H1 (cell line): ENCODE data around the gene KLF9.

Experiments used
- EP300 ChIP-seq, 2 experiments: IDR thresholded peaks; 1 replicate in 1 of 2; 2 replicates in 1 of 2; pipeline ENCODE4 v1.6.1; 2011 to 2012; ENCODE audit warnings: low read depth in 2 of 2, low read length in 2 of 2, mild to moderate bottlenecking in 2 of 2, borderline replicate concordance in 1 of 2, inconsistent platforms in 1 of 2, moderate library complexity in 1 of 2
- FOSL1 ChIP-seq: IDR thresholded peaks from 2 replicates; pipeline ENCODE4 v1.6.1; 2011; ENCODE audit warnings: mild to moderate bottlenecking, low read depth, low read length, moderate library complexity; ENCODE audit not compliant: insufficient read depth
- JUN ChIP-seq: IDR thresholded peaks from 2 replicates; pipeline ENCODE4 v1.6.1; 2011; ENCODE audit warnings: low read depth, mild to moderate bottlenecking, improper control_type of control experiment, low read length
- PHF8 ChIP-seq: fragments of 200-600 bp; sonication (generic); conservative IDR thresholded peaks from 2 replicates; pipeline ENCODE4 v1.7.1; 2012; ENCODE audit warnings: low read depth, mild to moderate bottlenecking, inconsistent platforms, low read length, moderate library complexity
- POLR2A ChIP-seq, 2 experiments: IDR thresholded peaks; 1 replicate in 1 of 2; 2 replicates in 1 of 2; pipeline ENCODE4 v1.6.1; 2011; ENCODE audit warnings: low read depth in 2 of 2, low read length in 2 of 2, mild to moderate bottlenecking in 2 of 2; ENCODE audit errors: control extremely low read depth in 1 of 2
- POLR2AphosphoS5 ChIP-seq: IDR thresholded peaks from 2 replicates; pipeline ENCODE4 v1.6.1; 2011; ENCODE audit warnings: low read depth, low read length
- POU5F1 ChIP-seq: IDR thresholded peaks from 2 replicates; pipeline ENCODE4 v1.6.1; 2011; ENCODE audit warnings: low read depth, mild to moderate bottlenecking, low read length, moderate library complexity
- SIN3A ChIP-seq, 2 experiments: IDR thresholded peaks in 1 of 2; conservative IDR thresholded peaks in 1 of 2; 2 replicates each; pipeline ENCODE4 v1.6.1; 2011 to 2012; ENCODE audit warnings: low read length in 2 of 2, improper control_type of control experiment in 1 of 2, low read depth in 1 of 2, mild to moderate bottlenecking in 1 of 2
- TF ChIP-seq, protein P1 (sequence below), 3 experiments: IDR thresholded peaks; 1 replicate in 2 of 3; 2 replicates in 1 of 3; pipeline versions ENCODE4 v1.5.1 to v1.6.1; 2011; ENCODE audit warnings: low read length in 3 of 3, mild to moderate bottlenecking in 3 of 3, inconsistent platforms in 2 of 3, low read depth in 1 of 3, moderate library complexity in 1 of 3; ENCODE audit not compliant: insufficient read depth in 1 of 3; ENCODE audit errors: control extremely low read depth in 1 of 3
- TF ChIP-seq, protein P2 (sequence below): IDR thresholded peaks from 2 replicates; pipeline ENCODE4 v1.6.1; 2011; ENCODE audit warnings: low read length, improper control_type of control experiment
- TF ChIP-seq, protein P3 (sequence below): IDR thresholded peaks from 2 replicates; pipeline ENCODE4 v1.6.1; 2012; ENCODE audit warnings: inconsistent platforms

DNA sequence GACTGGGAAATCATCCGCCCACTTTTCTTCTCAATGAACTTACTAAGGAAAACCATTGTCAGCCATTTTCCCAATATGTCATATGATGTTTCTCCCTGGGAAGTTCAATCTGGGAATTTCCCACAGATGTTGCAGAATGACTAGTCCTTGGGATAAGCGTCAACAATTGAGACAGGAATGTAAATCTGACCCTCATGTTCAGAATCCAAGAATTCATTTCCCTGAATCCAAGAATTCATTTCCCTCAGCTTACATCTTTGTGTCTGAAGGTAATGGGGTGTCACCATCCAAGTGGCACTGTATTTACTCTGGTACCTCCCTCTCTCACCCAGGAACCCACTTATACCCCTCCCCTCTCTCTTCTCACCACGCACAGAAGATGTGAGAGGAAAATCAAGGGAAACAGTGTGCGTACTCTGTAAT is 7.4 kb downstream of the KLF9 start:
- TF ChIP-seq, protein P1, sequence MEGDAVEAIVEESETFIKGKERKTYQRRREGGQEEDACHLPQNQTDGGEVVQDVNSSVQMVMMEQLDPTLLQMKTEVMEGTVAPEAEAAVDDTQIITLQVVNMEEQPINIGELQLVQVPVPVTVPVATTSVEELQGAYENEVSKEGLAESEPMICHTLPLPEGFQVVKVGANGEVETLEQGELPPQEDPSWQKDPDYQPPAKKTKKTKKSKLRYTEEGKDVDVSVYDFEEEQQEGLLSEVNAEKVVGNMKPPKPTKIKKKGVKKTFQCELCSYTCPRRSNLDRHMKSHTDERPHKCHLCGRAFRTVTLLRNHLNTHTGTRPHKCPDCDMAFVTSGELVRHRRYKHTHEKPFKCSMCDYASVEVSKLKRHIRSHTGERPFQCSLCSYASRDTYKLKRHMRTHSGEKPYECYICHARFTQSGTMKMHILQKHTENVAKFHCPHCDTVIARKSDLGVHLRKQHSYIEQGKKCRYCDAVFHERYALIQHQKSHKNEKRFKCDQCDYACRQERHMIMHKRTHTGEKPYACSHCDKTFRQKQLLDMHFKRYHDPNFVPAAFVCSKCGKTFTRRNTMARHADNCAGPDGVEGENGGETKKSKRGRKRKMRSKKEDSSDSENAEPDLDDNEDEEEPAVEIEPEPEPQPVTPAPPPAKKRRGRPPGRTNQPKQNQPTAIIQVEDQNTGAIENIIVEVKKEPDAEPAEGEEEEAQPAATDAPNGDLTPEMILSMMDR (IDR thresholded peaks at IDR 0.05; ENCODE audit: control extremely low read depth in 1 of 3, insufficient read depth in 1 of 3, low read depth in 1 of 3, low read length in 3 of 3): no peak
- TF ChIP-seq, protein P2, sequence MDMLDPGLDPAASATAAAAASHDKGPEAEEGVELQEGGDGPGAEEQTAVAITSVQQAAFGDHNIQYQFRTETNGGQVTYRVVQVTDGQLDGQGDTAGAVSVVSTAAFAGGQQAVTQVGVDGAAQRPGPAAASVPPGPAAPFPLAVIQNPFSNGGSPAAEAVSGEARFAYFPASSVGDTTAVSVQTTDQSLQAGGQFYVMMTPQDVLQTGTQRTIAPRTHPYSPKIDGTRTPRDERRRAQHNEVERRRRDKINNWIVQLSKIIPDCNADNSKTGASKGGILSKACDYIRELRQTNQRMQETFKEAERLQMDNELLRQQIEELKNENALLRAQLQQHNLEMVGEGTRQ: no peak
- TF ChIP-seq JUN: no peak
- no peak for TF ChIP-seq PHF8
- TF ChIP-seq POLR2AphosphoS5: no peak
- no peak for TF ChIP-seq POLR2A (IDR thresholded peaks at IDR 0.05; ENCODE audit: control extremely low read depth in 1 of 2, low read depth in 2 of 2, low read length in 2 of 2)
- TF ChIP-seq SIN3A (conservative IDR thresholded peaks at IDR 0.05 in 1 of 2, IDR thresholded peaks at IDR 0.05 in 1 of 2; ENCODE audit: low read depth in 1 of 2, low read length in 2 of 2): no peak
- TF ChIP-seq EP300 (IDR thresholded peaks at IDR 0.05; ENCODE audit: borderline replicate concordance in 1 of 2, low read depth in 2 of 2, low read length in 2 of 2): no peak
- no peak for TF ChIP-seq FOSL1
- TF ChIP-seq, protein P3, sequence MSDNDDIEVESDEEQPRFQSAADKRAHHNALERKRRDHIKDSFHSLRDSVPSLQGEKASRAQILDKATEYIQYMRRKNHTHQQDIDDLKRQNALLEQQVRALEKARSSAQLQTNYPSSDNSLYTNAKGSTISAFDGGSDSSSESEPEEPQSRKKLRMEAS: no peak
- no peak for TF ChIP-seq POU5F1
